SK-N-MC (cell line): ENCODE results near the gene ATP4B.

ENCODE experiments used
- EZH2 ChIP-seq: fragments of 200-600 bp; sonication (generic); IDR thresholded peaks from one replicate; pipeline ENCODE4 v1.6.1; 2017; ENCODE audit warnings: antibody characterized with exemption
- FOXP2 ChIP-seq: optimal IDR thresholded peaks from 2 replicates; pipeline ENCODE3; 2011; ENCODE audit warnings: mild to moderate bottlenecking, moderate library complexity; ENCODE audit not compliant: insufficient read depth; ENCODE audit errors: extremely low read length, control extremely low read depth
- POLR2AphosphoS5 ChIP-seq: IDR thresholded peaks from 2 replicates; pipeline ENCODE4 v1.6.1; 2012; ENCODE audit warnings: mild to moderate bottlenecking, low read depth, low read length, borderline replicate concordance

GRCh38 chr13:113601166-113602070, 56.6 kb downstream of the ATP4B start:
- TF ChIP-seq EZH2 (no peak), POLR2AphosphoS5 (no peak), FOXP2 (no peak)
